Measurements from ENCODE around the gene RTN4.

DNA sequence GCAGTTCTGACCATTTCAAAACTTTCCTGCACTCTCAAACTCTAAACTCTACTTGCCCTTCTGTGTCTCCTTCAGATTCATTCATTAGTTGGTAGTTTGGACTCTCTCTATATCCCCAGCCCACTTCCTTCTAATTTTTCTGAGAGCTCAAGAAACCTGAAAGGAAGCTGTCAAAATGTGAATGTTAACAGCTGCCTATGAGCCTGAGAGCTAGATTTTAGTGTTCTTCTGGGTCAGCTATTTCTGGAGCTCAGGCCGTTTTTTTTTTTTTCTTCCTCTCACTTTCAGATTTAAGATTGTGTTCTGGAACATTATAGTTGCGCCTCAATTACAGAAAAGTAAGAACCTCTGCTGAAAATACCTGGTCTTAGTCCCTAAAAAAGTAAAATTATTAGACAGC, 73.1 kb downstream of the RTN4 start:
- TF ChIP-seq EZH2 (IDR thresholded peaks at IDR 0.05; ENCODE audit: borderline replicate concordance) (no peak), CTCF (IDR thresholded peaks at IDR 0.05; ENCODE audit: poor library complexity) (no peak), EZH2phosphoT487 (IDR thresholded peaks at IDR 0.05; ENCODE audit: low read depth, severe bottlenecking, unreplicated experiment) (no peak)
